LHCN-M2 (cell line): ENCODE measurements around the gene CREG2. TPM values are rescaled to one million over a fixed set of nuclear protein-coding genes. Genes with fewer than 3 reads are reported as not detected.
A peak's percentile ranks its signal among the peaks of the same experiment; 100 is the strongest.
"Not testable (repeated sequence)": the region's sequence is repeated elsewhere in the genome, so short reads cannot be mapped to it uniquely, and the experiment has no call there.

Experiments used
- DNase-seq: peaks from one replicate; pipeline ENCODE4 v3.0.0-alpha.2; 2012; ENCODE audit warnings: low read depth
- total RNA-seq: library from RNA; depleted of rRNA; stranded (reverse); fragments of >200 nt; gene quantifications from 2 replicates; pipeline ENCODE4 v1.2.3, GENCODE V29; 2014

CREG2 gene
- total RNA-seq, 1 experiment from 2014 or later, result 2.4 TPM

GRCh38 chr2:101348883-101349282, 38.4 kb downstream of the CREG2 start:
- DNase-seq, result no peak

GRCh38 chr2:101346909-101347308, 40.4 kb downstream of the CREG2 start:
- no peak for DNase-seq

- DNase-seq, result no peak
These were observed 43.2 kb downstream of the CREG2 start for GRCh38 chr2:101344137-101344536.

GRCh38 chr2:101342625-101343008, 44.7 kb downstream of the CREG2 start:
- no peak for DNase-seq

- peak; percentile 64 for DNase-seq
These were observed 45.2 kb downstream of the CREG2 start for GRCh38 chr2:101341901-101342624.

- DNase-seq, result no peak
These were observed 45.9 kb downstream of the CREG2 start for GRCh38 chr2:101341421-101341820.

GRCh38 chr2:101340141-101340551, 47.2 kb downstream of the CREG2 start:
- no peak for DNase-seq

GRCh38 chr2:101339266-101339880, 47.9 kb downstream of the CREG2 start:
- DNase-seq, result no peak

- DNase-seq, result peak; percentile 47
These were observed 49.4 kb downstream of the CREG2 start for GRCh38 chr2:101337877-101338276.

GRCh38 chr2:101332885-101333766, 54.2 kb downstream of the CREG2 start:
- DNase-seq, result no peak

- DNase-seq, result no peak
These were observed 56.1 kb downstream of the CREG2 start for GRCh38 chr2:101331202-101331601.

GRCh38 chr2:101330253-101330933, 56.9 kb downstream of the CREG2 start:
- no peak for DNase-seq

GRCh38 chr2:101329026-101329425, 58.3 kb downstream of the CREG2 start:
- DNase-seq, result no peak

GRCh38 chr2:101328474-101329007, 58.8 kb downstream of the CREG2 start:
- DNase-seq, result peak; percentile 95

GRCh38 chr2:101327863-101328394, 59.4 kb downstream of the CREG2 start:
- no peak for DNase-seq

GRCh38 chr2:101325425-101325824, 61.9 kb downstream of the CREG2 start:
- DNase-seq, result no peak

- not testable (repeated sequence) for DNase-seq
These were observed 70.7 kb downstream of the CREG2 start for GRCh38 chr2:101316568-101316967.

- no peak for DNase-seq
These were observed 75.6 kb downstream of the CREG2 start for GRCh38 chr2:101311696-101312017.

GRCh38 chr2:101310834-101311695, 76.2 kb downstream of the CREG2 start:
- no peak for DNase-seq

- no peak for DNase-seq
These were observed 77.0 kb downstream of the CREG2 start for GRCh38 chr2:101310090-101310833.
